GM12878 (cell line): Measurements from ENCODE around the gene GRIN2D. TPM values are rescaled to one million over a fixed set of nuclear protein-coding genes. Genes with fewer than 3 reads are reported as not detected.

ENCODE experiments used
- ATAC-seq: fragments of 200-7000 bp; cut with Tn5 transposase; 3 replicates; pipeline ENCODE4 v1.9.1; 2020; ENCODE audit warnings: mild to moderate bottlenecking, moderate library complexity
- BruUV-seq: library from RNA; stranded (reverse); fragments of 400-500 nt; replicated peaks from 2 replicates; lab custom pipeline; 2021; lab: Mats Ljungman, UMichigan
- CTCF ChIA-PET: fragments of 300-600 bp; sonication (Branson Sonifier 250); formaldehyde crosslinking; extraction: SDS; loops from one replicate; lab custom pipeline; 2021; ENCODE audit warnings: inconsistent platforms; lab: Yijun Ruan, JAX
- POLR2A ChIA-PET: fragments of 350-600 bp; formaldehyde crosslinking; extraction: SDS; loops from one replicate; lab custom pipeline; 2021; ENCODE audit warnings: inconsistent platforms; lab: Charles Lee
- RAD21 ChIA-PET: fragments of 300-600 bp; sonication (Branson Sonifier 250); formaldehyde crosslinking; loops from one replicate; lab custom pipeline; 2023; ENCODE audit warnings: antibody characterized with exemption; ENCODE audit not compliant: unreplicated experiment; lab: Charles Lee
- SMC1A ChIA-PET: fragments of 300-600 bp; sonication (Branson Sonifier 250); formaldehyde crosslinking; loops from one replicate; lab custom pipeline; 2023; ENCODE audit not compliant: unreplicated experiment, uncharacterized antibody; lab: Charles Lee
- DNase-seq: peaks from one replicate; pipeline ENCODE4 v3.0.0-alpha.2; 2011; ENCODE audit warnings: low read depth, low spot score
- FAIRE-seq: peaks from 3 replicates; lab custom pipeline; 2011; peaks lifted over from hg19 to GRCh38; lab: Jason Lieb, UNC
- H2AFZ ChIP-seq: 2 replicates; pipeline ENCODE4 v1.6.0; 2011; ENCODE audit warnings: low read depth, low read length, control low read depth; ENCODE audit not compliant: control insufficient read depth
- H3K27ac ChIP-seq: 2 replicates; pipeline ENCODE4 v1.5.1; 2011; ENCODE audit warnings: control low read depth; ENCODE audit not compliant: control insufficient read depth, insufficient read depth
- H3K27me3 ChIP-seq, 2 experiments: replicated peaks in 1 of 2; 2 replicates each; pipeline versions ENCODE4 v1.6.0 to v1.6.1; 2011; ENCODE audit warnings: low read length in 1 of 2; ENCODE audit not compliant: control insufficient read depth in 2 of 2, insufficient read depth in 2 of 2
- H3K36me3 ChIP-seq, 2 experiments: 2 replicates each; pipeline ENCODE4 v1.5.1; 2011; ENCODE audit warnings: low read length in 1 of 2; ENCODE audit not compliant: control insufficient read depth in 2 of 2, insufficient read depth in 2 of 2
- H3K4me1 ChIP-seq: 2 replicates; pipeline ENCODE4 v1.6.1; 2011; ENCODE audit warnings: mild to moderate bottlenecking, low read length, moderate library complexity, mixed read lengths; ENCODE audit not compliant: control insufficient read depth, insufficient read depth
- H3K4me2 ChIP-seq: 2 replicates; pipeline ENCODE4 v1.6.0; 2011; ENCODE audit warnings: control low read depth; ENCODE audit not compliant: control insufficient read depth, insufficient read depth
- H3K4me3 ChIP-seq: fragments of 200-600 bp; sonication (generic); 2 replicates; pipeline ENCODE4 v1.5.1; 2016
- H3K79me2 ChIP-seq: 2 replicates; pipeline ENCODE4 v1.6.0; 2011; ENCODE audit warnings: low read length; ENCODE audit not compliant: control insufficient read depth, insufficient read depth
- H3K9ac ChIP-seq: 2 replicates; pipeline ENCODE4 v1.8.0; 2011; ENCODE audit warnings: low read length, control low read depth, mixed read lengths; ENCODE audit not compliant: control insufficient read depth, insufficient read depth
- H3K9me3 ChIP-seq: replicated peaks from 3 replicates; pipeline ENCODE4 v1.5.1; 2011; ENCODE audit warnings: mild to moderate bottlenecking, low read length; ENCODE audit not compliant: control insufficient read depth, insufficient read depth
- H4K20me1 ChIP-seq: 2 replicates; pipeline ENCODE4 v1.6.0; 2011; ENCODE audit not compliant: control insufficient read depth, insufficient read depth
- KAT2A ChIP-seq: conservative IDR thresholded peaks from 2 replicates; pipeline ENCODE4 v1.6.1; 2011; ENCODE audit warnings: low read depth, low read length; ENCODE audit not compliant: control insufficient read depth
- NR2C1 ChIP-seq: fragments of 450-650 bp; IDR thresholded peaks from 2 replicates; pipeline ENCODE4 v1.6.1; 2017; ENCODE audit warnings: antibody characterized with exemption, mild to moderate bottlenecking, moderate library complexity
- STAT1 ChIP-seq: fragments of 450-650 bp; conservative IDR thresholded peaks from 2 replicates; pipeline ENCODE4 v1.6.1; 2014; ENCODE audit warnings: antibody characterized with exemption, mild to moderate bottlenecking
- TBL1XR1 ChIP-seq: IDR thresholded peaks from 2 replicates; pipeline ENCODE4 v1.6.1; 2012; ENCODE audit warnings: low read depth, low read length, improper control_type of control experiment
- ZNF217 ChIP-seq: fragments of 450-650 bp; IDR thresholded peaks from 2 replicates; pipeline ENCODE4 v1.6.1; 2017; ENCODE audit warnings: antibody characterized with exemption, mild to moderate bottlenecking
- WGBS: methylation state at CpG from one replicate; pipeline ENCODE4 v1.1.6; 2016; ENCODE audit warnings: low lambda C conversion rate; ENCODE audit not compliant: insufficient replicate concordance, insufficient coverage; ENCODE audit errors: missing lambda C conversion rate; 5-methylcytosine and 5-hydroxymethylcytosine counted together
- in situ Hi-C: fragments of 300-500 bp; cut with MboI; formaldehyde crosslinking; loops from 9 replicates; pipeline ENCODE4 v1.14.3; 2018; ENCODE audit warnings: mixed read lengths
- intact Hi-C: fragments of 100-400 bp; cut with micrococcal nuclease; formaldehyde crosslinking; loops from one replicate; pipeline ENCODE4 v1.14.2; 2022; ENCODE audit not compliant: unreplicated experiment
- polyA plus RNA-seq, 11 experiments: library from polyadenylated mRNA; depleted of rRNA in 4 of 11; unstranded in 6 of 11; stranded (reverse) in 5 of 11; fragments of >200 nt; fragmentation: Nextera tagmentation in 4 of 11; fragmentation: Illumina TruSeq in 1 of 11; extraction: Ambion mirVana in 4 of 11; extraction: Trizol in 1 of 11; gene quantifications; 1 replicate in 1 of 11; 2 replicates in 10 of 11; pipeline versions ENCODE4 v1.2.1 to v1.2.3, GENCODE V29; 2011 to 2016; ENCODE audit warnings: inconsistent platforms in 2 of 11, missing spikeins in 2 of 11, low read depth in 1 of 11
- total RNA-seq, 4 experiments: library from RNA; depleted of rRNA in 3 of 4; stranded (reverse); fragments of >200 nt in 3 of 4; fragmentation: Illumina TruSeq in 1 of 4; extraction: Trizol in 1 of 4; gene quantifications; 2 replicates each; pipeline versions ENCODE4 v1.2.1 to v1.2.3, GENCODE V29; 2013 to 2021
- TF ChIP-seq, protein P1 (sequence below): IDR thresholded peaks from 2 replicates; pipeline ENCODE4 v1.6.1; 2011; ENCODE audit warnings: borderline replicate concordance, low read depth, mild to moderate bottlenecking, moderate library complexity, low read length; ENCODE audit not compliant: insufficient read depth, poor library complexity, severe bottlenecking
- TF ChIP-seq, protein P2 (sequence below): IDR thresholded peaks from 2 replicates; pipeline ENCODE4 v1.6.1; 2011; ENCODE audit warnings: low read depth, mild to moderate bottlenecking, low read length, moderate library complexity, borderline replicate concordance; ENCODE audit errors: extremely low read depth
- TF ChIP-seq, protein P3 (sequence below): fragments of 450-650 bp; IDR thresholded peaks from 2 replicates; pipeline ENCODE4 v1.6.1; 2018; ENCODE audit warnings: mild to moderate bottlenecking, low read depth, moderate library complexity; ENCODE audit not compliant: partially characterized antibody

Gene GRIN2D
- total and polyA plus RNA-seq, 10 of the 15 experiments (the other 5 are each of a cell fraction or from before 2014, with no cell fraction given): 0.03 to 0.38 (median 0.04) TPM; not detected in 3

DNA sequence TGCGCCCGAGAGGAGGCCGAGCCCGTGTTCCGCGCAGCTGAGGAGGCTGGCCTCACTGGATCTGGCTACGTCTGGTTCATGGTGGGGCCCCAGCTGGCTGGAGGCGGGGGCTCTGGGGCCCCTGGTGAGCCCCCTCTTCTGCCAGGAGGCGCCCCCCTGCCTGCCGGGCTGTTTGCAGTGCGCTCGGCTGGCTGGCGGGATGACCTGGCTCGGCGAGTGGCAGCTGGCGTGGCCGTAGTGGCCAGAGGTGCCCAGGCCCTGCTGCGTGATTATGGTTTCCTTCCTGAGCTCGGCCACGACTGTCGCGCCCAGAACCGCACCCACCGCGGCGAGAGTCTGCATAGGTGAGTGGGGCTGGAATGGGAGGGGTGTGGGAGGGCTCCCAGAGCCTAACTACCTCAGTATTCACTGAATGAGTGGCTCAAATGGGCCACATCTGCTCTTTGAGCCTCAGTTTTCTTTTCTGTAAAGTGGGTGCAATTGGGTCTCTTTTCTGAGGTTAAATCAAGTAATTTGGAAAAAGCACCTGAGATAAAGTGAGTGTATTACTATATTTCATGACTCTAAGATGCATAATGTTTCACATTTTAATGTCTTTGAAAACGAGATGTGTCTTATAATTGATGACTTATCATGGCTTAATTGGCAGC lies 11.7 kb downstream of the GRIN2D start:
- Histone ChIP-seq H3K4me3 (no peak overlapping the region), H4K20me1 (no peaks in the 10 kb centered on the region), H3K4me1 (peaks cover 4% of the 10 kb centered on the region)
- no peak for ATAC-seq
- DNase-seq: no peak
- no TSS peak for BruUV-seq
- TF ChIP-seq KAT2A (no peak), STAT1 (no peak), NR2C1 (no peak), TBL1XR1 (no peak), ZNF217 (no peak)
- TF ChIP-seq, protein P1, sequence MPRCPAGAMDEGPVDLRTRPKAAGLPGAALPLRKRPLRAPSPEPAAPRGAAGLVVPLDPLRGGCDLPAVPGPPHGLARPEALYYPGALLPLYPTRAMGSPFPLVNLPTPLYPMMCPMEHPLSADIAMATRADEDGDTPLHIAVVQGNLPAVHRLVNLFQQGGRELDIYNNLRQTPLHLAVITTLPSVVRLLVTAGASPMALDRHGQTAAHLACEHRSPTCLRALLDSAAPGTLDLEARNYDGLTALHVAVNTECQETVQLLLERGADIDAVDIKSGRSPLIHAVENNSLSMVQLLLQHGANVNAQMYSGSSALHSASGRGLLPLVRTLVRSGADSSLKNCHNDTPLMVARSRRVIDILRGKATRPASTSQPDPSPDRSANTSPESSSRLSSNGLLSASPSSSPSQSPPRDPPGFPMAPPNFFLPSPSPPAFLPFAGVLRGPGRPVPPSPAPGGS: no peak
- TF ChIP-seq, protein P2, sequence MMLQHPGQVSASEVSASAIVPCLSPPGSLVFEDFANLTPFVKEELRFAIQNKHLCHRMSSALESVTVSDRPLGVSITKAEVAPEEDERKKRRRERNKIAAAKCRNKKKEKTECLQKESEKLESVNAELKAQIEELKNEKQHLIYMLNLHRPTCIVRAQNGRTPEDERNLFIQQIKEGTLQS: no peak
- TF ChIP-seq, protein P3, sequence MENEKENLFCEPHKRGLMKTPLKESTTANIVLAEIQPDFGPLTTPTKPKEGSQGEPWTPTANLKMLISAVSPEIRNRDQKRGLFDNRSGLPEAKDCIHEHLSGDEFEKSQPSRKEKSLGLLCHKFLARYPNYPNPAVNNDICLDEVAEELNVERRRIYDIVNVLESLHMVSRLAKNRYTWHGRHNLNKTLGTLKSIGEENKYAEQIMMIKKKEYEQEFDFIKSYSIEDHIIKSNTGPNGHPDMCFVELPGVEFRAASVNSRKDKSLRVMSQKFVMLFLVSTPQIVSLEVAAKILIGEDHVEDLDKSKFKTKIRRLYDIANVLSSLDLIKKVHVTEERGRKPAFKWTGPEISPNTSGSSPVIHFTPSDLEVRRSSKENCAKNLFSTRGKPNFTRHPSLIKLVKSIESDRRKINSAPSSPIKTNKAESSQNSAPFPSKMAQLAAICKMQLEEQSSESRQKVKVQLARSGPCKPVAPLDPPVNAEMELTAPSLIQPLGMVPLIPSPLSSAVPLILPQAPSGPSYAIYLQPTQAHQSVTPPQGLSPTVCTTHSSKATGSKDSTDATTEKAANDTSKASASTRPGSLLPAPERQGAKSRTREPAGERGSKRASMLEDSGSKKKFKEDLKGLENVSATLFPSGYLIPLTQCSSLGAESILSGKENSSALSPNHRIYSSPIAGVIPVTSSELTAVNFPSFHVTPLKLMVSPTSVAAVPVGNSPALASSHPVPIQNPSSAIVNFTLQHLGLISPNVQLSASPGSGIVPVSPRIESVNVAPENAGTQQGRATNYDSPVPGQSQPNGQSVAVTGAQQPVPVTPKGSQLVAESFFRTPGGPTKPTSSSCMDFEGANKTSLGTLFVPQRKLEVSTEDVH: no peak
- TF ChIP-seq, all 136 proteins: peak for 0
- intact Hi-C loops: no loop called here
- no peaks in the 10 kb centered on the region for H3K79me2 ChIP-seq
- SMC1A ChIA-PET: interaction anchor here (0.6 kb wide), 1 partner anchor 9 kb away, joined by 3 read pairs; no protein-coding TSS in a partner anchor
- H3K27me3 ChIP-seq: no peaks in the 10 kb centered on the region
- POLR2A ChIA-PET: no interaction called here
- no peaks in the 10 kb centered on the region for H3K9me3 ChIP-seq
- WGBS: 74% methylated on average over 26 of the region's 27 CpGs
- H2AFZ ChIP-seq: no peak overlapping the region; the same call in 1 of the 2 replicates
- H3K9ac ChIP-seq: no peak overlapping the region
- in situ Hi-C loops: no loop called here
- CTCF ChIA-PET: interaction anchor here (0.8 to 2.1 kb wide), 4 partner anchors 14 to 83 kb away, joined by 3 to 12 read pairs (median 3); partner anchors contain the start of gene KDELR1
- FAIRE-seq: no peak
- RAD21 ChIA-PET: interaction anchor here (1.5 kb wide), 1 partner anchor 179 kb away, joined by 4 read pairs; no protein-coding TSS in a partner anchor
- H3K4me2 ChIP-seq: no peak overlapping the region
- no peaks in the 10 kb centered on the region for H3K36me3 ChIP-seq
- no peak overlapping the region for H3K27ac ChIP-seq
